Skeletal muscle tissue (tissue), 4 donors: Measurements from ENCODE around the gene RELL1. TPM values are rescaled to one million over a fixed set of nuclear protein-coding genes. Genes with fewer than 3 reads are reported as not detected.

Experiments used
- H3K27ac ChIP-seq: one replicate; pipeline ENCODE4 v1.7.0; 2013; ENCODE audit warnings: mild to moderate bottlenecking, low read depth, low read length, inconsistent platforms
- H3K27me3 ChIP-seq, 3 donors: one replicate each; pipeline ENCODE4 v1.7.0; 2013; ENCODE audit warnings: low read length in 3 of 3; ENCODE audit not compliant: control insufficient read depth in 3 of 3, insufficient read depth in 3 of 3
- H3K36me3 ChIP-seq, 3 donors: one replicate each; pipeline ENCODE4 v1.7.0; 2013; ENCODE audit warnings: low read length in 3 of 3; ENCODE audit not compliant: control insufficient read depth in 3 of 3, insufficient read depth in 3 of 3
- H3K4me1 ChIP-seq, 3 donors: one replicate each; pipeline ENCODE4 v1.7.0; 2013; ENCODE audit warnings: low read length in 3 of 3, mild to moderate bottlenecking in 3 of 3; ENCODE audit not compliant: control insufficient read depth in 3 of 3, insufficient read depth in 3 of 3
- H3K4me3 ChIP-seq, 3 donors: one replicate each; pipeline ENCODE4 v1.7.0; 2013; ENCODE audit warnings: low read length in 3 of 3
- H3K9ac ChIP-seq, 3 donors: one replicate each; pipeline ENCODE4 v1.7.0; 2013; ENCODE audit warnings: low read length in 3 of 3, mild to moderate bottlenecking in 3 of 3, moderate library complexity in 2 of 3, low read depth in 1 of 3
- H3K9me3 ChIP-seq, 3 donors: one replicate each; pipeline ENCODE4 v1.7.0; 2013; ENCODE audit warnings: low read length in 3 of 3; ENCODE audit not compliant: control insufficient read depth in 3 of 3
- total RNA-seq: library from RNA; depleted of rRNA; stranded (reverse); fragments of >200 nt; gene quantifications from one replicate; pipeline ENCODE4 v1.2.3, GENCODE V29; 2014
- donor health status: Osteomylitis.

Gene RELL1
- total RNA-seq, 1 donor from 2014 or later: 82.5 TPM

DNA sequence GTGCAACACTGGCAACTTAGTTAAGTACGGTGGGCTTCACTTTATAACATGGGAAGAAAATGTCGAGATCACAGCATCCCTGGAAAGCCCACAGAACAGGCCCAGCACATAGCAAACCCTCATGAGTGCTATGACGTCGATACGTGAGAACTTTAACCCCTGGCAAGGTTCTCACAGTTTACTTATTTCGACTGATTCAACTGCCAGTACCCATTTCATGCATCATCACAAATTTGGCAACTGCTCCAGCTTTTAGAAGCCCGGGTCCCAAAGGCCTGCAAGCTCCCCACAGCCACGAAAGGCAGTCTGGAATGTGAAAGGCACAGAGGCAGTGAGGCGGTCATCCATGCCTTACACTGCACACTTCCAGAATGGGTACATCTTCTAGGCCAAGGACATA is 41.2 kb downstream of the RELL1 start:
- H3K27me3 ChIP-seq: no peaks in the 10 kb centered on the region
- no peak overlapping the region for H3K27ac ChIP-seq
- H3K9me3 ChIP-seq: no peaks in the 10 kb centered on the region
- H3K4me3 ChIP-seq: no peak overlapping the region
- H3K36me3 ChIP-seq: peaks cover 11 to 17% (median 12%) of the 10 kb centered on the region in 3 donors
- no peak overlapping the region for H3K9ac ChIP-seq
- peaks cover 9 to 34% (median 30%) of the 10 kb centered on the region in 3 donors for H3K4me1 ChIP-seq

DNA sequence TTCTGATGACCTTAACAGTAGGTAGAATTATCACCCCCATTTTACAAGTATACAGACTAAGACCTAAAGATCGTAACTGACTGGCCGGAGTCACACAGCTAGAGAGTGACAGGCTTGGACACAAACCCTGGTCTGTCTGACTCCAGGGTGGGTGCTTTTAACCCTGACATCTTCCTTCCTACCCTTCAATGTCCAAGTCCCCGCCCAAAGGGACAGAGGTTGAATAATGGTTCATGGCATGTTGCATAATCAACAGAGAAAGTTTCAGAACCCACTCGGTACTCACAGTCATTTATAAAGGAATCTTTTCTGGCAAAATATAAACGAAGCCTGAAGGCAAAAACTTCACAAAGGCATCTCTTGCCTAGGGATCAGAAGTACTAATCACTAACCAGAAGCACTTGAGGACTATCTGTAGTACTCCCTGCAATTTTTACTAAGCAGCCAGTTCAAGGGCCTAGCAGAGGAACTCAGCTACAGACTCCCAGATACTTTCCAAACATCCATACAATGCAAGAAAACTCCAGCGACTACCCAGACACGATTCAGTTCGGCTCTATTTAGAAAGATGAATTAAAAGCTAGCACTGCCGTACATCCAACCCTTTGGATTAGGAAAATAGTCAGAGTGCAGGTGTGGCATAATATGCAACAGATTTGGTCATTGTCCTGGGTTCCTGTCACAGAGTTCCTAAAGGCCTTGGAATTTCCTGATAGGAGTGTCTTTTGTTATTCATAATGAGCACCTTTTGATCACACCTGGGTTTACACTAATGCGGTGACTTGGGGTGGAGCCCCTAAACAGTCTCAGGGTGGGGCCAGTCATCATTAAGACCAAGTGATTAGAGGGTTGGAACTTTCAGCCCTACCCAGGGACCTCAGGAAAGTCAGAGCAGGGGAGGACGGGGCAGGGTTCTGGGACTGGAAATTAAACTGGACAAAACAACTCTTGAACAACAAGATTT is 44.0 kb downstream of the RELL1 start:
- Histone ChIP-seq H3K4me1 (peaks cover 0 to 9% (median 9%) of the 10 kb centered on the region in 3 donors), H3K27ac (no peak overlapping the region), H3K36me3 (peaks cover 15 to 28% (median 16%) of the 10 kb centered on the region in 3 donors)

DNA sequence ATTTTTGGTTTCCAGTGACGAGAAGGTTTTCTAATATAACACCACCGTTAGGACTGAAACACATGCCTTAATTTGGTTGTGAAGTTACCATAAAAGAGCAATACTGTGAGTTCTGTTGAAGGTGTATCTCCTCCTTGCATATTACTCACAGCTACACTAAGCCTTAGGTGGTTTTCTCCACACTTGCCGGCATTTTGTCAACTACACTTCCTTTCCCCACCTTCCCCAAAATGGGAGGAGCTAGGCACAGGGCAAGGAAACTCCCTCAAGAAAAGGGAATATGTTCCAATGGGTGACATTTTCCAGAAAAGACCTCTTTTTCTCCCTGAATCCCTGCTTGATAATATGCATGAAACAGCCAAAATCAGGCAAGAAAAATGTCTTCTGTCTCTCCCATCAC is 44.8 kb downstream of the RELL1 start:
- peaks cover 0 to 4% (median 3%) of the 10 kb centered on the region in 3 donors for H3K4me1 ChIP-seq
- no peaks in the 10 kb centered on the region for H3K27me3 ChIP-seq
- peaks cover 17 to 27% (median 18%) of the 10 kb centered on the region in 3 donors for H3K36me3 ChIP-seq
- H3K9me3 ChIP-seq: no peaks in the 10 kb centered on the region
- H3K4me3 ChIP-seq: no peak overlapping the region
- H3K9ac ChIP-seq: no peak overlapping the region
- no peak overlapping the region for H3K27ac ChIP-seq

More for the DNA sequence above, 44.0 kb downstream of the RELL1 start:
- H3K9me3 ChIP-seq: no peaks in the 10 kb centered on the region
- no peak overlapping the region for H3K9ac ChIP-seq
- no peaks in the 10 kb centered on the region for H3K27me3 ChIP-seq
- H3K4me3 ChIP-seq: no peak overlapping the region

DNA sequence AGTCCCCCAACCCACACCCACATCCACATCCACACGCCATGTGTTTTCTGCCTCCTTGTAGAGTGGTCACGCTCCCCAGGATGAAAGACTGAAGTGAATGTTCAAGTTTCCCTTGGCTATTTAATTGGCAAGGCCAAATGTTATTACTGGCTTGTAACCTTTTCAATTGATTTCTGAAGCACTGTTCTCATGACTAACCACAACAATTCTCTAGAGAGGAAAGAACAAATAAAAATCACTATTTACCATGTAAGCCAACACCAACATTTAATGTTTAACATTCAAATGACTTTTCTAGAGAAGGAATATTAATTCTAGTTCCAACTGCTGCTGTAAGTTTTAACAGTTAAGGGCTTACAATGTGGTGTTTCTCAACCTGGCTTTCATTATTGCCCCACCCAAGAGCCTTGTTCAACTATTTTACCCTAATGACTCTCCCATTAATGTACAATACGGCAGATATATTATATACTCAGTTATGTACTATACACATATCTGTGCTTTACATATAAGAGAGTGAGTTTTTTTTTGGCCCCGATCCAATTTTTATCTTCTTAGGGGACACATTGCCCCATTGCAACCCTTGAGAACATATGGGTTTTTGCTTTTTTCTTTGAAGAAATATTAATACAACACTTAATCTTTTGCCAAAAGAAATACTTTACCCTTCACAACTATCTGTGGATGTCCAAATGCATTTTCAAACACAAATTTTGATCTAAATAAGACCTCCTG is 46.5 kb downstream of the RELL1 start:
- Histone ChIP-seq H3K36me3 (peaks cover 13 to 29% (median 22%) of the 10 kb centered on the region in 3 donors), H3K9me3 (no peaks in the 10 kb centered on the region), H3K4me1 (peaks cover 0 to 3% (median 0%) of the 10 kb centered on the region in 3 donors), H3K4me3 (no peak overlapping the region), H3K27me3 (no peaks in the 10 kb centered on the region), H3K27ac (no peak overlapping the region), H3K9ac (no peak overlapping the region)

DNA sequence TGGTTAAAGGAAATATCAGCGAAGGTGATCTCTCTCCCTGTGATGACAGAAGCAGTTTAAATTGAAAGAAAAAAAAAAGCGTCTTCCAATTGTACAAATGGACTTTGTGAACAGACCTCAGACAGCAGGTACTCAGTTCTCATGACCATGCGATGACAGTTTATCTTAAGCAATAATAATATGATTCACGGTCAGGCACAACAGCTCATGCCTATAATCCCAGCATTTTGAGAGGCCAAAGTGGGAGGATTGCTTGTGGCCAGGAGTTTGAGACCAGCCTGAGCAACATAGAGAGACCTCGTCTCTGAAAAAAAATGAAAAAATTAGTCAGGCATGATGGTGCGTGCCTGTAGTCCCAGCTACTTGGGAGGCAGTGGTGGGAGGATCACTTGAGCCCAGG is 51.0 kb downstream of the RELL1 start:
- Histone ChIP-seq H3K36me3 (peaks cover 29 to 38% (median 33%) of the 10 kb centered on the region in 3 donors), H3K27me3 (no peaks in the 10 kb centered on the region), H3K9ac (no peak overlapping the region), H3K27ac (no peak overlapping the region), H3K4me1 (peaks cover 4 to 17% (median 14%) of the 10 kb centered on the region in 3 donors), H3K4me3 (no peak overlapping the region), H3K9me3 (no peaks in the 10 kb centered on the region)

DNA sequence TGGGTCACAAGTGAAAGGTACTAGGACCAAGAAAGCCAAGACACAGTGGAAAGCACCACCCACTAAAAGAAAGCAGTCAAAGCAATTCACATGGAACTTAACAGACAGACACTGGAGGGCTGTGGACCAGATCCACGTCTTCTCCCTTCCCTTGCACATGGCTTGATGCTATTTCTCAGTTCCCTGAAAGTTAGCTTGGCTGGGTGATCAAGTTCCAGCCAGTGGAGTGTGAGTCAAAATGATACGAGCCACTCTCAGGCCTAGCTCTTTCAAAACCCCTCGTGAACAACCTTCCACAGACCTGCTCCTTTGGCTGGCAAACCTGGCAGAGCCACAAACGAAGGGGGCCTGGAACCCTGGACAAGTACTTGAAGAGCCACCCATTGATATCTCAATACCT is 52.0 kb downstream of the RELL1 start:
- H3K9ac ChIP-seq: peak overlapping the region in 1 of 3 donors; percentile 37
- H3K36me3 ChIP-seq: peaks cover 33 to 42% (median 34%) of the 10 kb centered on the region in 3 donors
- peaks cover 10 to 25% (median 21%) of the 10 kb centered on the region in 3 donors for H3K4me1 ChIP-seq
- no peaks in the 10 kb centered on the region for H3K27me3 ChIP-seq
- H3K9me3 ChIP-seq: no peaks in the 10 kb centered on the region
- H3K27ac ChIP-seq: no peak overlapping the region
- H3K4me3 ChIP-seq: no peak overlapping the region

DNA sequence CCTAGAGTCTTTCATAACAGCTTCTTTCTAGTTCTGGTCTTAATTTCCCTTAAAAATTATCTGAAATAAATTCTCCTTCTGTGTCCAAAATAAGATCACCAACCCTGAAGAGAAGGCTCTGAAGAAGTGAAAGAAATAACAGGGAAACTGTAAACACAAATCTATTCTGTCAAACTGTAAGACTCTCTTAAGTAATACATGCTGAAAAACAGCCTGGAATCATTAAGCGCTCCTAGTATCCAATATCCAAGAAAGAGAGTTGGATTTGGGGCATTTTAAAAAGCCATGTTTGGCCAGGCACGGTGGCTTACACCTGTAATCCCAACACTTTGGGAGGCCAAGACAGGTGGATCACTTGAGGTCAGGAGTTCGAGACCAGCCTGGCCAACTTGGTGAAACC is 53.3 kb downstream of the RELL1 start:
- Histone ChIP-seq H3K4me1 (peaks cover 13 to 29% (median 29%) of the 10 kb centered on the region in 3 donors), H3K4me3 (no peak overlapping the region), H3K27ac (no peak overlapping the region), H3K9me3 (no peaks in the 10 kb centered on the region), H3K36me3 (peaks cover 31 to 37% (median 35%) of the 10 kb centered on the region in 3 donors), H3K9ac (no peak overlapping the region), H3K27me3 (no peaks in the 10 kb centered on the region)

DNA sequence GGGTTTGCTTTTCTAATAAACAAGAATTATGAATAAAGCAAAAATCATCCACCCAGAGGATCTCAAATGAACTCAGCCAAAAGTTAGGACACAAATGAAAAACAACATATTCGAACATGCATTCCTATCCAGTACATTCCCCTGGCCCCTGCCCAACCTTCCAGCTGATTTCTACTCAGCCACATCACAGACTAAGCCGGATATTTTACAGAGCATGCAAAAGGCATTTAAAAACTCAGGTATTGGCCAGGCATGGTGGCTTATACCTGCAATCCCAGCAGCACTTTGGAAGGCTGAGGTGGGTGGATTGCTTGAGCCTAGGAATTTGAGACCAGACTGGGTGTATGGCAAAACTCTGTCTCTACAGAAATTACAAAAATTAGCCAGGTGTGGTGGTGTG is 54.6 kb downstream of the RELL1 start:
- H3K9ac ChIP-seq: no peak overlapping the region
- H3K36me3 ChIP-seq: peaks cover 23 to 26% (median 23%) of the 10 kb centered on the region in 3 donors
- peaks cover 14 to 31% (median 29%) of the 10 kb centered on the region in 3 donors for H3K4me1 ChIP-seq
- peak overlapping the region; percentile 18 for H3K27ac ChIP-seq
- H3K27me3 ChIP-seq: no peaks in the 10 kb centered on the region
- no peak overlapping the region for H3K4me3 ChIP-seq
- no peaks in the 10 kb centered on the region for H3K9me3 ChIP-seq

DNA sequence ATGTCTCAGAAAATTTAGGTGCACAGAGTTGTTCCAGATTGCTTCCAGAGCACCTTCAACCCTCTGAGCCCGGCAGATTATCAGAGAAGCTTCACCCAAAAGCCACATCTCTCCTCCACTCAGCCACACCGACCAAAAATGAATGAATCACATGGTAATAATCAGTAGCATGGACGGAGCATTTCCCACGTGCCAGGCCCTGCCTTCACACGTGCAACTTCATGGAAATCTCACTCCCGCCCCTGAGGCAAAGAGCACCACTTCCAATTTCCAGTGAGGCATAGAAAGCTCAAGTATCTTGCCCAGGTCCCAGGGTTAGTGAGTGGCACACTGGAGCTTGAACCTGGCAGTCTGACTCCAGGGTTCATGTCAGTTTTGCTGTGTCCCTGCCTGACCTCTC is 56.5 kb downstream of the RELL1 start:
- Histone ChIP-seq H3K27ac (peak overlapping the region; percentile 74), H3K27me3 (no peaks in the 10 kb centered on the region), H3K9ac (no peak overlapping the region), H3K9me3 (no peaks in the 10 kb centered on the region), H3K4me3 (no peak overlapping the region), H3K36me3 (peaks cover 13 to 20% (median 18%) of the 10 kb centered on the region in 3 donors), H3K4me1 (peaks cover 16 to 31% (median 29%) of the 10 kb centered on the region in 3 donors)
